Central memory CD8-positive, alpha-beta T cell (primary cell): ENCODE results near the gene SIL1.

Experiments used
- ATAC-seq: fragments of 150-1000 bp; cut with Tn5 transposase; replicated peaks from 2 replicates; pipeline ENCODE4 v1.10.0; 2022; ENCODE audit warnings: mild to moderate bottlenecking, moderate FRiP score, moderate number of reproducible peaks; ENCODE audit not compliant: poor library complexity, severe bottlenecking; ENCODE audit errors: extremely low read depth
- DNase-seq, 2 donors: peaks; one replicate each; pipeline ENCODE4 v3.0.0; 2021; ENCODE audit warnings: low spot score in 2 of 2
- H3K27ac Mint-ChIP-seq: one replicate; pipeline ENCODE4 v1.8.0; 2022; ENCODE audit warnings: low read depth, mild to moderate bottlenecking, moderate library complexity, mixed read lengths
- H3K27me3 Mint-ChIP-seq: one replicate; pipeline ENCODE4 v1.8.0; 2022; ENCODE audit warnings: mixed read lengths
- H3K36me3 Mint-ChIP-seq: one replicate; pipeline ENCODE4 v1.8.0; 2022; ENCODE audit warnings: mild to moderate bottlenecking, moderate library complexity, mixed read lengths; ENCODE audit not compliant: insufficient read depth
- H3K4me1 Mint-ChIP-seq: one replicate; pipeline ENCODE4 v1.8.0; 2022; ENCODE audit warnings: mixed read lengths
- H3K4me3 Mint-ChIP-seq: one replicate; pipeline ENCODE4 v1.8.0; 2022; ENCODE audit warnings: mild to moderate bottlenecking, moderate library complexity, mixed read lengths
- H3K9me3 Mint-ChIP-seq: one replicate; pipeline ENCODE4 v1.8.0; 2022; ENCODE audit warnings: mixed read lengths

SIL1 gene

GRCh38 chr5:138978581-138978980, 219.6 kb downstream of the SIL1 start:
- no peak for ATAC-seq
- peaks cover 34% of the 10 kb centered on the region for H3K4me1 Mint-ChIP-seq
- H3K36me3 Mint-ChIP-seq: peaks cover 3% of the 10 kb centered on the region
- no peak overlapping the region for H3K27ac Mint-ChIP-seq
- H3K9me3 Mint-ChIP-seq: no peaks in the 10 kb centered on the region
- no peaks in the 10 kb centered on the region for H3K27me3 Mint-ChIP-seq
- DNase-seq: no peak
- no peak overlapping the region for H3K4me3 Mint-ChIP-seq

- H3K36me3 Mint-ChIP-seq: peaks cover 3% of the 10 kb centered on the region
- DNase-seq: no peak
- ATAC-seq: no peak
- H3K4me1 Mint-ChIP-seq: peaks cover 34% of the 10 kb centered on the region
- H3K4me3 Mint-ChIP-seq: no peak overlapping the region
- H3K27ac Mint-ChIP-seq: no peak overlapping the region
- H3K9me3 Mint-ChIP-seq: no peaks in the 10 kb centered on the region
- no peaks in the 10 kb centered on the region for H3K27me3 Mint-ChIP-seq
These were observed 220.1 kb downstream of the SIL1 start for GRCh38 chr5:138978080-138978479.

GRCh38 chr5:138975098-138975847, 222.9 kb downstream of the SIL1 start:
- Mint-ChIP-seq H3K4me1 (peaks cover 11% of the 10 kb centered on the region), H3K36me3 (peaks cover 2% of the 10 kb centered on the region), H3K9me3 (no peaks in the 10 kb centered on the region), H3K4me3 (no peak overlapping the region), H3K27me3 (no peaks in the 10 kb centered on the region), H3K27ac (no peak overlapping the region)
- ATAC-seq: no peak
- DNase-seq: no peak

- DNase-seq (no peak), ATAC-seq (no peak)
- H3K36me3 Mint-ChIP-seq: peaks cover 3% of the 10 kb centered on the region
- peaks cover 8% of the 10 kb centered on the region for H3K4me1 Mint-ChIP-seq
- no peaks in the 10 kb centered on the region for H3K27me3 Mint-ChIP-seq
- no peak overlapping the region for H3K27ac Mint-ChIP-seq
- no peak overlapping the region for H3K4me3 Mint-ChIP-seq
- H3K9me3 Mint-ChIP-seq: no peaks in the 10 kb centered on the region
These were observed 223.7 kb downstream of the SIL1 start for GRCh38 chr5:138974227-138975063.

- Mint-ChIP-seq H3K27ac (no peak overlapping the region), H3K36me3 (peaks cover 3% of the 10 kb centered on the region), H3K27me3 (no peaks in the 10 kb centered on the region), H3K4me1 (peaks cover 6% of the 10 kb centered on the region), H3K4me3 (no peak overlapping the region), H3K9me3 (no peaks in the 10 kb centered on the region)
- ATAC-seq (no peak), DNase-seq (no peak)
These were observed 225.3 kb downstream of the SIL1 start for GRCh38 chr5:138972836-138973235.

GRCh38 chr5:138972230-138972629, 225.9 kb downstream of the SIL1 start:
- peaks cover 6% of the 10 kb centered on the region for H3K4me1 Mint-ChIP-seq
- peaks cover 3% of the 10 kb centered on the region for H3K36me3 Mint-ChIP-seq
- H3K9me3 Mint-ChIP-seq: no peaks in the 10 kb centered on the region
- no peak overlapping the region for H3K27ac Mint-ChIP-seq
- no peaks in the 10 kb centered on the region for H3K27me3 Mint-ChIP-seq
- no peak for ATAC-seq
- DNase-seq: no peak
- H3K4me3 Mint-ChIP-seq: no peak overlapping the region

GRCh38 chr5:138969323-138970002, 228.7 kb downstream of the SIL1 start:
- Mint-ChIP-seq H3K36me3 (peaks cover 1% of the 10 kb centered on the region), H3K9me3 (no peaks in the 10 kb centered on the region), H3K4me3 (no peak overlapping the region), H3K4me1 (peaks cover 6% of the 10 kb centered on the region), H3K27ac (no peak overlapping the region), H3K27me3 (no peaks in the 10 kb centered on the region)
- DNase-seq (no peak), ATAC-seq (no peak)

- no peak overlapping the region for H3K4me3 Mint-ChIP-seq
- H3K36me3 Mint-ChIP-seq: peaks cover 1% of the 10 kb centered on the region
- H3K27ac Mint-ChIP-seq: no peak overlapping the region
- ATAC-seq: no peak
- H3K27me3 Mint-ChIP-seq: no peaks in the 10 kb centered on the region
- H3K9me3 Mint-ChIP-seq: no peaks in the 10 kb centered on the region
- no peak for DNase-seq
- H3K4me1 Mint-ChIP-seq: peaks cover 6% of the 10 kb centered on the region
These were observed 229.6 kb downstream of the SIL1 start for GRCh38 chr5:138968601-138969000.

GRCh38 chr5:138967791-138968448, 230.2 kb downstream of the SIL1 start:
- no peak overlapping the region for H3K27ac Mint-ChIP-seq
- H3K4me1 Mint-ChIP-seq: peaks cover 6% of the 10 kb centered on the region
- no peak overlapping the region for H3K4me3 Mint-ChIP-seq
- no peaks in the 10 kb centered on the region for H3K27me3 Mint-ChIP-seq
- no peaks in the 10 kb centered on the region for H3K9me3 Mint-ChIP-seq
- H3K36me3 Mint-ChIP-seq: peaks cover 1% of the 10 kb centered on the region
- ATAC-seq (no peak), DNase-seq (no peak)

- peaks cover 1% of the 10 kb centered on the region for H3K36me3 Mint-ChIP-seq
- ATAC-seq: no peak
These were observed 231.8 kb downstream of the SIL1 start for GRCh38 chr5:138966236-138966985.

GRCh38 chr5:138965626-138966025, 232.5 kb downstream of the SIL1 start:
- no peaks in the 10 kb centered on the region for H3K27me3 Mint-ChIP-seq
- peaks cover 1% of the 10 kb centered on the region for H3K36me3 Mint-ChIP-seq
- H3K9me3 Mint-ChIP-seq: no peaks in the 10 kb centered on the region
- DNase-seq: no peak
- ATAC-seq: no peak
- no peak overlapping the region for H3K27ac Mint-ChIP-seq
- H3K4me3 Mint-ChIP-seq: no peak overlapping the region
- peaks cover 6% of the 10 kb centered on the region for H3K4me1 Mint-ChIP-seq

More at GRCh38 chr5:138966236-138966985, 231.8 kb downstream of the SIL1 start:
- Mint-ChIP-seq H3K27ac (no peak overlapping the region), H3K4me3 (no peak overlapping the region), H3K27me3 (no peaks in the 10 kb centered on the region), H3K9me3 (no peaks in the 10 kb centered on the region), H3K4me1 (peaks cover 6% of the 10 kb centered on the region)
- DNase-seq: no peak
